Stomach (tissue), 9 donors: ENCODE measurements around the gene CA5A. TPM values are rescaled to one million over a fixed set of nuclear protein-coding genes. Genes with fewer than 3 reads are reported as not detected.

Experiments
- DNase-seq, 2 donors: peaks; one replicate each; pipeline versions ENCODE4 v3.0.0 to v3.0.0-alpha.2; 2013 to 2019
- H3K27ac ChIP-seq, 5 donors: fragments of 200-600 bp in 4 of 5; sonication (generic) in 4 of 5; one replicate each; pipeline ENCODE4 v1.5.1; 2013 to 2019; ENCODE audit warnings: mild to moderate bottlenecking in 1 of 5, moderate library complexity in 1 of 5
- H3K27me3 ChIP-seq, 3 donors: fragments of 200-600 bp; sonication (generic); one replicate each; pipeline ENCODE4 v1.5.1; 2017 to 2019; ENCODE audit warnings: mixed run types in 1 of 3
- H3K36me3 ChIP-seq, 4 donors: fragments of 200-600 bp; sonication (generic); 1 replicate in 3 of 4; 2 replicates in 1 of 4; pipeline ENCODE4 v1.5.1; 2016 to 2019
- H3K4me1 ChIP-seq, 4 donors: fragments of 200-600 bp; sonication (generic); one replicate each; pipeline ENCODE4 v1.5.1; 2016 to 2019
- H3K4me3 ChIP-seq, 4 donors: fragments of 200-600 bp; sonication (generic) in 3 of 4; one replicate each; pipeline ENCODE4 v1.5.1; 2016 to 2019; ENCODE audit warnings: mild to moderate bottlenecking in 1 of 4
- H3K9me3 ChIP-seq, 4 donors: fragments of 200-600 bp; sonication (generic); one replicate each; pipeline ENCODE4 v1.5.1; 2016 to 2019
- CTCF ChIP-seq, 7 experiments: fragments of 450-650 bp in 4 of 7; fragments of 200-600 bp in 3 of 7; sonication (generic) in 3 of 7; IDR thresholded peaks; one replicate each; pipeline ENCODE4 v1.5.1; 2016 to 2019; ENCODE audit warnings: antibody characterized with exemption in 7 of 7, control low read depth in 2 of 7, mild to moderate bottlenecking in 1 of 7
- EP300 ChIP-seq: sonication (generic); formaldehyde crosslinking; IDR thresholded peaks from one replicate; pipeline ENCODE4 v1.6.1; 2017; ENCODE audit warnings: antibody characterized with exemption
- POLR2A ChIP-seq, 4 donors: fragments of 450-650 bp; IDR thresholded peaks; one replicate each; pipeline ENCODE4 v1.6.1; 2016; ENCODE audit warnings: antibody characterized with exemption in 4 of 4, control low read depth in 2 of 4, mild to moderate bottlenecking in 1 of 4, moderate library complexity in 1 of 4
- POLR2AphosphoS5 ChIP-seq, 3 donors: sonication (generic); formaldehyde crosslinking; IDR thresholded peaks; one replicate each; pipeline ENCODE4 v1.6.1; 2016; ENCODE audit warnings: antibody characterized with exemption in 3 of 3
- WGBS, 5 donors: extraction: QIAGEN DNeasy Blood & Tissue Kit in 3 of 5; methylation state at CpG; one replicate each; pipeline versions ENCODE4 v1.1.5 to v1.1.7; 2013 to 2018; 5-methylcytosine and 5-hydroxymethylcytosine counted together
- intact Hi-C: fragments of 100-400 bp; cut with DNase I; formaldehyde crosslinking; loops from one replicate; pipeline ENCODE4 v1.15.1; 2023; ENCODE audit warnings: low total_unique reads
- polyA plus RNA-seq, 3 donors: library from polyadenylated mRNA; stranded (reverse); fragments of 200-250 nt; gene quantifications; one replicate each; pipeline ENCODE4 v1.2.3, GENCODE V29; 2013
- total RNA-seq, 5 donors: library from RNA; depleted of rRNA; stranded (reverse); fragments of >200 nt; gene quantifications; one replicate each; pipeline versions ENCODE4 v1.1.0 to v1.2.3, GENCODE V29; 2014 to 2016
- donor health status: healthy with polysubstance abuse.
- donor health status: Bipolar disorder and iron deficiency.
- donor health status: healthy.

The CA5A gene
- total and polyA plus RNA-seq, 8 donors, result not detected

- no peak for DNase-seq
- Histone ChIP-seq H3K9me3 (no peaks in the 10 kb centered on the region), H3K4me1 (peaks cover 44 to 98% (median 70%) of the 10 kb centered on the region in 4 donors), H3K27me3 (no peaks in the 10 kb centered on the region), H3K4me3 (no peak overlapping the region), H3K36me3 (peaks cover 0 to 54% (median 8%) of the 10 kb centered on the region in 4 donors), H3K27ac (peak overlapping the region in 3 of 5 donors; percentile 87 to 91 (median 89))
- intact Hi-C loops, result no loop called here
- no peak for TF ChIP-seq CTCF (IDR thresholded peaks at IDR 0.05)
- no peak for TF ChIP-seq POLR2A (IDR thresholded peaks at IDR 0.05)
- TF ChIP-seq EP300, result no peak
- TF ChIP-seq POLR2AphosphoS5 (IDR thresholded peaks at IDR 0.05), result no peak
- WGBS, 5 donors, result 75 to 92% (median 81%) methylated on average over 4 to 13 of the region's 13 CpGs
Measured at GRCh38 chr16:87845213-87845612, 91.1 kb downstream of the CA5A start.

- H3K4me1 ChIP-seq, result peaks cover 40 to 98% (median 70%) of the 10 kb centered on the region in 4 donors
- no peak for DNase-seq
- peak overlapping the region in 3 of 5 donors; percentile 26 to 89 (median 87) for H3K27ac ChIP-seq
- H3K36me3 ChIP-seq, result peaks cover 2 to 56% (median 11%) of the 10 kb centered on the region in 4 donors
- TF ChIP-seq POLR2A (IDR thresholded peaks at IDR 0.05) (no peak), CTCF (IDR thresholded peaks at IDR 0.05) (no peak), POLR2AphosphoS5 (IDR thresholded peaks at IDR 0.05) (no peak)
- H3K9me3 ChIP-seq, result no peaks in the 10 kb centered on the region
- H3K4me3 ChIP-seq, result no peak overlapping the region
- 75 to 93% (median 88%) methylated on average over 9 to 13 of the region's 13 CpGs for WGBS, 5 donors
- intact Hi-C loops, result no loop called here
- no peaks in the 10 kb centered on the region for H3K27me3 ChIP-seq
Measured at GRCh38 chr16:87844809-87845208, 91.5 kb downstream of the CA5A start.

GRCh38 chr16:87844120-87844733 is 92.1 kb downstream of the CA5A start:
- no peaks in the 10 kb centered on the region for H3K9me3 ChIP-seq
- peak overlapping the region in 3 of 5 donors; percentile 26 to 89 (median 87) for H3K27ac ChIP-seq
- H3K36me3 ChIP-seq, result peaks cover 8 to 62% (median 17%) of the 10 kb centered on the region in 4 donors
- TF ChIP-seq POLR2A (IDR thresholded peaks at IDR 0.05), result no peak
- TF ChIP-seq EP300, result no peak
- TF ChIP-seq POLR2AphosphoS5 (IDR thresholded peaks at IDR 0.05), result no peak
- no peak for TF ChIP-seq CTCF (IDR thresholded peaks at IDR 0.05)
- no peak overlapping the region for H3K4me3 ChIP-seq
- 72 to 82% (median 74%) methylated on average over 25 to 30 of the region's 30 CpGs for whole genome bisulfite sequencing, 5 donors
- H3K27me3 ChIP-seq, result no peaks in the 10 kb centered on the region
- DNase-seq, result no peak
- intact Hi-C loops, result no loop called here
- H3K4me1 ChIP-seq, result peaks cover 38 to 98% (median 70%) of the 10 kb centered on the region in 4 donors

GRCh38 chr16:87843678-87844105 is 92.6 kb downstream of the CA5A start:
- TF ChIP-seq CTCF (IDR thresholded peaks at IDR 0.05) (no peak), EP300 (no peak), POLR2AphosphoS5 (IDR thresholded peaks at IDR 0.05) (no peak), POLR2A (IDR thresholded peaks at IDR 0.05) (no peak)
- DNase-seq, result no peak
- Histone ChIP-seq H3K4me3 (no peak overlapping the region), H3K27ac (peak overlapping the region in 2 of 5 donors; percentile 7 to 89), H3K36me3 (peaks cover 13 to 64% (median 23%) of the 10 kb centered on the region in 4 donors), H3K4me1 (peaks cover 38 to 98% (median 70%) of the 10 kb centered on the region in 4 donors), H3K27me3 (no peaks in the 10 kb centered on the region), H3K9me3 (no peaks in the 10 kb centered on the region)
- 78 to 91% (median 85%) methylated on average over 9 to 17 of the region's 17 CpGs for WGBS, 5 donors
- intact Hi-C loops, result no loop called here
